BLaER1 (cell line): Measurements from ENCODE around the gene IRF7.
"Not testable (repeated sequence)": the region's sequence is repeated elsewhere in the genome, so short reads cannot be mapped to it uniquely, and the experiment has no call there.

Source experiments
- H3K27ac ChIP-seq: shearing (Covaris generic); formaldehyde crosslinking; 2 replicates; pipeline ENCODE4 v1.8.1; 2022
- H3K27me3 ChIP-seq: shearing (Covaris generic); formaldehyde crosslinking; 2 replicates; pipeline ENCODE4 v1.8.1; 2022
- H3K36me3 ChIP-seq: shearing (Covaris generic); formaldehyde crosslinking; 2 replicates; pipeline ENCODE4 v1.8.1; 2022
- H3K4me1 ChIP-seq: shearing (Covaris generic); formaldehyde crosslinking; 2 replicates; pipeline ENCODE4 v1.8.1; 2022
- H3K4me2 ChIP-seq: shearing (Covaris generic); formaldehyde crosslinking; 2 replicates; pipeline ENCODE4 v1.8.1; 2022
- H3K4me3 ChIP-seq: shearing (Covaris generic); formaldehyde crosslinking; 2 replicates; pipeline ENCODE4 v1.8.1; 2022
- H3K9ac ChIP-seq: shearing (Covaris generic); formaldehyde crosslinking; 2 replicates; pipeline ENCODE4 v1.8.1; 2022
- H3K9me3 ChIP-seq: shearing (Covaris generic); formaldehyde crosslinking; 2 replicates; pipeline ENCODE4 v1.8.1; 2022
- H4K20me1 ChIP-seq: shearing (Covaris generic); formaldehyde crosslinking; 2 replicates; pipeline ENCODE4 v1.8.1; 2022
- Cebpa-rat ChIP-seq: shearing (Covaris generic); IDR thresholded peaks from 2 replicates; pipeline ENCODE4 v1.8.1; 2022

IRF7 gene

DNA sequence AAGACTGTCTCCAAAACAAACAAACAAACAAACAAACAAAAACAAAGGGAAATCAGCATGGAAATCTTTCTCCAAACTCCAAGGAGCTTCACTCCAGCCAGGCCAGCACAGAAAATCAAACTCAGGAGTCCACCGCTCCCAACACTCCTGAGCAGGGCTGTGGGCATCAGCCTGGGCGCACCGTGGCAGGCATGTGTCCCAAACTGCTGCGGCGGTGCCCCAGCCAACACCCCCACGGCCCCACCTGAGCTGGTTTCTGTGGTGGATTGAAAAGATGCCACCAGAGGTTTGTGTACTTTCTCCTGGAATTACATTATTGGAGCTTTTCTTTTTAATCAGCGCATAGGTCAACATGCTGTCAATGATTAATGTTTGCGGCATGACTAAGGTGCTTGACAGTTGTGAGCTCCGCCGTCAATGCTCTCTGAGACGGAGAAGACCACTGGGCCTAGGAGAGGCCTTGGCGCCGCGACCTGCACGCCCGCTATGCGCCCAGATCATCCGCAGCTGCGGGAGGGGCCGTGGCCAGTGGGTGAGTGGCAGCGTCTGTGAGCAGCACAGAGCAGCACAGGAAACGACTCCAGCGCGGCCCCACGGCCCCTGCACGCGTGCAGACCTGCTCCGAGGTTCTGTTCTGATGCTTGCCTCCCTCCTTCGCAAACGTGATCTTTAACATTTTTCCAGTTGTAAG is 39.4 kb upstream of the IRF7 start:
- Histone ChIP-seq H3K27me3 (no peaks in the 10 kb centered on the region), H3K9me3 (no peaks in the 10 kb centered on the region), H3K36me3 (peaks cover 94% of the 10 kb centered on the region), H3K4me3 (no peak overlapping the region), H3K4me2 (no peak overlapping the region), H3K27ac (no peak overlapping the region), H3K9ac (no peak overlapping the region), H4K20me1 (peaks cover 61% of the 10 kb centered on the region), H3K4me1 (peaks cover 11% of the 10 kb centered on the region)
- no peak for TF ChIP-seq Cebpa-rat

DNA sequence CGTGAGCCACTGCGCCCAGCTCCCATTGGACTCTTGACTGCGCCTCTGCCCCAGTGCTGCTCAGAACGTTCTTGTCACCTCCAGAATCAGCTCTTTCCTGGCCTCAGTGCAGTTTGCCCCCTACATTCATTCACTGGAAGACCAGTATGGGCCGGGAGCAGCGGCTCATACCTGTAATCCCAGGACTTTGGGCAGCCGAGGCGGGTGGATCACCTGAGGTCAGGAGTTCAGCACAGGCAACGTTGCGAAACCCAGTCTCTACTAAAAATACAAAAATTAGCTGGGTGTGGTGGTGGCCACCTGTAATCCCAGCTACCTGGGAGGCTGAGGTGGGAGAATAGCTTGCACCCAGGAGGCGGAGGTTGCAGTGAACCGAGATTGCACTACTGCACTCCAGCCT is 38.7 kb upstream of the IRF7 start:
- peaks cover 96% of the 10 kb centered on the region for H3K36me3 ChIP-seq
- H3K4me1 ChIP-seq, H3K4me2 ChIP-seq, H3K27ac ChIP-seq, H3K9ac ChIP-seq, H3K4me3 ChIP-seq, H3K9me3 ChIP-seq, H3K27me3 ChIP-seq: not testable (repeated sequence)
- peaks cover 53% of the 10 kb centered on the region for H4K20me1 ChIP-seq

DNA sequence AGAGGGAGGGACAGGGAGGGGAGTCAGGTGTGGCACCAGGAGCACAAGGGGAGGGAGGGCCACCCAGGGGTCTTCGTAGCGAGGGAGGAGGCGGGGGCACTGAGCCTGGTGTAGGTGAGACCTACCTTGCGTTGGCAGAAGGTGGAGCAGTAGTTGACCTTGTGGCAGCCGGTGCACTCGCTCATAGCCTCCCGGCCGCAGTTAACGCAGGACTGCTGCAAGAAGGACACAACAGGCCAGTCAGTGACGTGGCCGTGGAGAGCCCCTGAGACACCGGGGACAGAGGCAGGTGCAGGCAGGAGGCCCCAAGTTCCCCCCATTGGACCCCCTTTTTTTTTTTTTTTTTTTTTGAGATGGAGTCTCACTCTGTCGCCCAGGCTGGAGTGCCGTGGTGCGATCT is 38.1 kb upstream of the IRF7 start:
- H3K27ac ChIP-seq: no peak overlapping the region
- H3K4me1 ChIP-seq: no peaks in the 10 kb centered on the region
- no peaks in the 10 kb centered on the region for H3K27me3 ChIP-seq
- H3K36me3 ChIP-seq: peaks cover 96% of the 10 kb centered on the region
- H3K4me3 ChIP-seq: no peak overlapping the region
- peaks cover 47% of the 10 kb centered on the region for H4K20me1 ChIP-seq
- no peaks in the 10 kb centered on the region for H3K9me3 ChIP-seq
- no peak for TF ChIP-seq Cebpa-rat
- no peak overlapping the region for H3K4me2 ChIP-seq
- no peak overlapping the region for H3K9ac ChIP-seq

DNA sequence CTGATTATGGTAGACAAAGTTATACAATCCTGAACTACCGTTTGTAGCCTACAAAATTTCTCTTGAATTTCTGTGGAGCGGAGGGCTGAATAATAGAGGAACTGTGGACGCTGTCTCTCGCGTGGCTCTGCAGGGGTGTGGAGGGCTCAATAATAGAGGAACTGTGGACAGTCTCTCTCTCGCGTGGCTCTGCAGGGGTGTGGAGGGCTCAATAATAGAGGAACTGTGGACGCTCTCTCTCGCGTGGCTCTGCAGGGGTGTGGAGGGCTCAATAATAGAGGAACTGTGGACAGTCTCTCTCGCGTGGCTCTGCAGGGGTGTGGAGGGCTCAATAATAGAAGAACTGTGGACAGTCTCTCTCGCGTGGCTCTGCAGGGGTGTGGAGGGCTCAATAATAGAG is 37.4 kb upstream of the IRF7 start:
- not testable (repeated sequence) for H3K4me2 ChIP-seq, H3K27ac ChIP-seq, H3K9ac ChIP-seq, H3K9me3 ChIP-seq, H3K4me1 ChIP-seq, H3K4me3 ChIP-seq, H3K27me3 ChIP-seq
- peaks cover 40% of the 10 kb centered on the region for H4K20me1 ChIP-seq
- H3K36me3 ChIP-seq: peaks cover 95% of the 10 kb centered on the region

DNA sequence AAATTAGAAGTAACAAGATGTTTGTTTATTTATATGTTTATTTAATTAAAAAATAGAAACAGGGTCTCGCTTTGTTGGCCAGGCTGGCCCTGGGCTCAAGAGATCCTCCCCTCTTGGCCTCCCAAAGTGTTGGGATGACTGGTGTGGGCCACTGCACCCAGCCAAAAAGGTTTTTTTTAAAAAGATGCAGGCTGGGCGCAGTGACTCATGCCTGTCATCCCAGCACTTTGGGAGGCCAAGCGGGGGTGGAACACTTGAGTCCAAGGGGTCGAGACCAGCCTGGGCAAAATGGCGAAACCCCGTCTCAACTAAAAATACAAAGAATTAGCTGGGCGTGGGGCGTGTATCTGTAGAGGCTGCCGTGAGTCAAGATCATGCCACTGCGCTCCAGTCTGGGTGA is 34.7 kb upstream of the IRF7 start:
- Histone ChIP-seq H3K4me2 (no peak overlapping the region), H3K4me1 (peaks cover 21% of the 10 kb centered on the region), H3K27me3 (no peaks in the 10 kb centered on the region), H3K27ac (no peak overlapping the region), H4K20me1 (peaks cover 37% of the 10 kb centered on the region), H3K36me3 (peaks cover 81% of the 10 kb centered on the region), H3K9me3 (no peaks in the 10 kb centered on the region), H3K9ac (no peak overlapping the region), H3K4me3 (no peak overlapping the region)
- TF ChIP-seq Cebpa-rat: no peak

DNA sequence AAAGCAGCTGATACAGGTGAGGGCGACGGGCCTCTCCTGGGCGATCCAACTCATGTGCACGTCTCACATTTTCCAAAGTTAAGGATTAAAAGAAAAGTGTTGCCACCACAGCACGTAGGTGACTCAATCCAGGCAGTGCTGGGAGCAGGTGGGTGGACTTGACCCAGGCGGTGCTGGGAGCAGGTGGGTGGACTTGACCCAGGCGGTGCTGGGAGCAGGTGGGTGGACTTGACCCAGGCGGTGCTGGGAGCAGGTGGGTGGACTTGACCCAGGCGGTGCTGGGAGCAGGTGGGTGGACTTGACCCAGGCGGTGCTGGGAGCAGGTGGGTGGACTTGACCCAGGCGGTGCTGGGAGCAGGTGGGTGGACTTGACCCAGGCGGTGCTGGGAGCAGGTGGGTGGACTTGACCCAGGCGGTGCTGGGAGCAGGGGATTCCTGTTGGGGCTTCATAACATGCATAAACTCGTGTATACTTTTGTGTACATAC is 32.0 kb upstream of the IRF7 start:
- H3K9me3 ChIP-seq, H3K4me2 ChIP-seq, H3K27me3 ChIP-seq, H3K4me3 ChIP-seq, H3K27ac ChIP-seq, H3K9ac ChIP-seq: not testable (repeated sequence)
- Histone ChIP-seq H3K4me1 (peaks cover 33% of the 10 kb centered on the region), H3K36me3 (peaks cover 77% of the 10 kb centered on the region), H4K20me1 (peaks cover 47% of the 10 kb centered on the region)

DNA sequence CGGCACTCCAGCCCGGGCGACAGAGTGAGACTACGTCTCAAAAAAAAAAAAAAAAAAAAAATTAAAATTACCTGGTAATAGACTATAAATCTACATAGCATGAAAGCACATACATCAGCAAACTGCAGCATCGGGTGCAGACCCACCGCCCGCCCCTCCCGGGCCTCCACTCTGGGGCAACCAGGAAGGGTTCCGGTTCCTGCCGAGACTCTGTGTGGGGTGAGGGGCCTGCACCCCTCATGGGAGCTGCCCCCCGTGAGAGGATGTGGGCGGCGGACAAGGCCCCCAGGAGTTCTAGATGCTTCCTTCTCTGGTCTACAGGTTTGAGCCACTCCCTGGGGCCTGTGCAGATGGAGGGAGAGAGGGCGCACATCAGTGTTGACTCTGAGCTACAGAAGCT is 30.5 kb upstream of the IRF7 start:
- TF ChIP-seq Cebpa-rat: no peak
- 0 out of 2 replicates have a peak overlapping the region, but pooled peaks have one; percentile 22 for H3K27ac ChIP-seq
- peaks cover 11% of the 10 kb centered on the region for H3K27me3 ChIP-seq
- H3K4me2 ChIP-seq: peak overlapping the region; percentile 82
- no peaks in the 10 kb centered on the region for H3K9me3 ChIP-seq
- H3K4me3 ChIP-seq: no peak overlapping the region
- H3K9ac ChIP-seq: no peak overlapping the region
- H3K36me3 ChIP-seq: peaks cover 80% of the 10 kb centered on the region
- peaks cover 46% of the 10 kb centered on the region for H3K4me1 ChIP-seq
- peaks cover 62% of the 10 kb centered on the region for H4K20me1 ChIP-seq

DNA sequence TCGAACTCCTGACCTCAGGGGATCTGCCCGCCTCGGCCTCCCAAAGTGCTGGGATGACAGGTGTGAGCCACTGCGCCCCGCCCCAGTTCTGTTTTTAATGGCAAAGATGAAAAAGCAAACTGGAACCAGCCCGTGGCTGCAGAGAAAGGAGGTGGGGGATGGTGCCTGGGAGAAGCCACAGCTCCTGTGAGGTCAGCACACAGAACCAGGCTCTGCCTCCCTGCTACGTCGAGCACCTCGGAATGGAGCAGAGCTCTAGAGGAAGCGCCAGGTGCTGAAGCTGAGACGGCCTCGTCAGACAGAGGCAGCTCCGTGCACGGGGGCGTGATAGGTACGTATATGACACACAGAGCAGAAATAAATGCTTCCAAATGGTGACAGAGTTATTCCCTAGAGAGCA is 29.8 kb upstream of the IRF7 start:
- H3K4me1 ChIP-seq: peaks cover 53% of the 10 kb centered on the region
- peaks cover 77% of the 10 kb centered on the region for H3K36me3 ChIP-seq
- peaks cover 69% of the 10 kb centered on the region for H4K20me1 ChIP-seq
- H3K9me3 ChIP-seq: no peaks in the 10 kb centered on the region
- H3K27ac ChIP-seq: 0 out of 2 replicates have a peak overlapping the region, but pooled peaks have one; percentile 9
- peak overlapping the region; percentile 82 for H3K4me2 ChIP-seq
- no peak overlapping the region for H3K9ac ChIP-seq
- no peak for TF ChIP-seq Cebpa-rat
- no peak overlapping the region for H3K4me3 ChIP-seq
- H3K27me3 ChIP-seq: peaks cover 17% of the 10 kb centered on the region

DNA sequence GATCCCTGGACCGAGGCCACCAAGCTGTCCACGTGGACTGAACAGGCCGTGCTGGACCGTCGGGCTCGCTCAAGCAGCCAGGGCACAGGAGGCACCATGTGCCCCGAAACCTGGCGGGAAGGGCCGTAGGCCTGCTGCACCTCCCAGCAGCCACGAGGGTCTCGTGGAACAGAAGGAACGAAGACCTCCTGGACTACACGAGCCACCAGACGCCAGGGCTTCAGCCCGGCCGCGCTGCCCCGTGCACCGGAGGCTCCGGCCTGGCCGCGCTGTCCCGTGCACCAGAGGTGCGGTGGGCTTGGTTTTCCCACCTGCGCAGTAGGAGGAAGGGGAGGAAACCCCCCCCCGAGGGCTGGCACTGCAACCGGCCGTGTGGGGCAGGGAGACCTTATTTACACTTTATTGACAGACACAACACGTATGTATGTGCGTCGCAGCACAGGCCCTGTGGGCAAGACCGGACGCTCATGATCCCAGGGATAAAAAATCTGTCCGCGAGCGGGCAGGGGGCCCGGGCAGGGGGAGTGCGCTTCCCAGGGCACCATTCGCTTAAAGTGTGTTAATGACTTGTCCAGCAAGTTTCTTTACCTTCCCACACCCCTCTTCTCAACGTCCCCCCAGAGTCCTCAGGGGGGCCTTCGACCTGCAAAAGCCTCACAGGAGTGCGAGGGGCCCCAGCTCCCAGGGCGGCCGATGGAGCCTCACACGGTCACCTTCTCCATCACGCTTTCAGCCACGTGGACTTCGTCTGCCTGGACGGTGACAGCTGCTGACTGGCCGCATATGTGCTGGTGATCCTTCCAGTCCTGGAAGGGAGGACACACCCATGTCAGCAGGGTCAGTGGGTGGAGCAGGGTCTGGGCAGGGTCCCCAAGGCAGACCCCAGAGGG is 28.3 kb upstream of the IRF7 start:
- Histone ChIP-seq H3K4me3 (no peak overlapping the region), H3K9me3 (no peaks in the 10 kb centered on the region), H3K27me3 (peaks cover 32% of the 10 kb centered on the region), H3K27ac (no peak overlapping the region), H3K36me3 (peaks cover 64% of the 10 kb centered on the region), H3K4me1 (peaks cover 62% of the 10 kb centered on the region), H3K9ac (no peak overlapping the region), H4K20me1 (peaks cover 83% of the 10 kb centered on the region), H3K4me2 (no peak overlapping the region)
- TF ChIP-seq Cebpa-rat: no peak

DNA sequence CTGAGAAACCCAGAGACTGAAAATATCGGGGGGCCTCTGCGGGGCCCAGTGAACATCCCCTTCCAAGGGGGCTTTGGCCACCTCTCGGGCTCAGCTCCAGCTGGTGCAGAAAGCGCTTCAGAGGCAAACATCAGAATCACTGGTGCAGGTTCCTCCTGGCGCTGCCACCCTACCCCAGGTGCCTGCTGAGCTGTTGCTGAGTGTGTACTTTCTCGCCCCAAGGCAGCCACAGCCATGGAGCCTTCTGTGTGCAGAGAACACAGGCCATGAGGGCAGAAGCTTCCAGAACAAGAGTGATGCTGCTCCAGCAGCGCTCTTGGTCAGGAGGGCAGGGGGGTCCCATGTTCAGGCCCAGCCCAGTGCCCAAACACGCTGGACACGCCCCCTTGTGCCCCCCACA is 27.6 kb upstream of the IRF7 start:
- Histone ChIP-seq H3K27me3 (peaks cover 39% of the 10 kb centered on the region), H3K9me3 (no peaks in the 10 kb centered on the region), H3K4me1 (peaks cover 66% of the 10 kb centered on the region), H3K4me2 (no peak overlapping the region), H4K20me1 (peaks cover 90% of the 10 kb centered on the region), H3K27ac (no peak overlapping the region), H3K9ac (no peak overlapping the region), H3K36me3 (peaks cover 64% of the 10 kb centered on the region), H3K4me3 (no peak overlapping the region)
- TF ChIP-seq Cebpa-rat: no peak
